Chondrocyte (in vitro differentiated cells): ENCODE measurements around the gene ID2. TPM values are rescaled to one million over a fixed set of nuclear protein-coding genes. Genes with fewer than 3 reads are reported as not detected.

Experiments used
- DNase-seq: peaks from one replicate; pipeline ENCODE4 v3.0.0; 2021; ENCODE audit warnings: mixed read lengths, low spot score
- H3K27ac Mint-ChIP-seq: one replicate; pipeline ENCODE4 v1.8.0; 2021; ENCODE audit warnings: mild to moderate bottlenecking, moderate library complexity, mixed read lengths; ENCODE audit not compliant: unreplicated experiment
- H3K27me3 Mint-ChIP-seq: 2 replicates; pipeline ENCODE4 v1.8.0; 2021; ENCODE audit warnings: low read depth, mixed read lengths
- H3K36me3 Mint-ChIP-seq: 2 replicates; pipeline ENCODE4 v1.8.0; 2021; ENCODE audit warnings: low read depth, mixed read lengths
- H3K4me1 Mint-ChIP-seq: 2 replicates; pipeline ENCODE4 v1.8.0; 2021; ENCODE audit warnings: low read depth, mild to moderate bottlenecking, mixed read lengths
- H3K4me3 Mint-ChIP-seq: one replicate; pipeline ENCODE4 v1.8.0; 2021; ENCODE audit warnings: mild to moderate bottlenecking, moderate library complexity, mixed read lengths; ENCODE audit not compliant: unreplicated experiment
- H3K9me3 Mint-ChIP-seq: 2 replicates; pipeline ENCODE4 v1.8.0; 2021; ENCODE audit warnings: low read depth, mixed read lengths
- CTCF ChIP-seq: fragments of 200-600 bp; sonication (generic); IDR thresholded peaks from 2 replicates; pipeline ENCODE4 v1.5.0; 2021; ENCODE audit warnings: antibody characterized with exemption, mild to moderate bottlenecking, moderate library complexity
- total RNA-seq: library from RNA; stranded (reverse); gene quantifications from 3 replicates; pipeline ENCODE4 v1.2.1, GENCODE V29; 2021

The ID2 gene
- total RNA-seq, 1 donor from 2014 or later = 23.1 TPM

GRCh38 chr2:8682719-8683667 lies 1.1 kb downstream of the ID2 start:
- peak overlapping the region; percentile 95 for H3K4me3 Mint-ChIP-seq
- H3K4me1 Mint-ChIP-seq = peaks cover 42% of the 10 kb centered on the region
- H3K36me3 Mint-ChIP-seq = no peaks in the 10 kb centered on the region
- peak overlapping the region; percentile 83 for H3K27ac Mint-ChIP-seq
- no peak for DNase-seq
- H3K27me3 Mint-ChIP-seq = no peaks in the 10 kb centered on the region
- TF ChIP-seq CTCF = peak; percentile 23
- H3K9me3 Mint-ChIP-seq = no peaks in the 10 kb centered on the region

- H3K4me1 Mint-ChIP-seq = peaks cover 33% of the 10 kb centered on the region
- no peak for DNase-seq
- H3K9me3 Mint-ChIP-seq = no peaks in the 10 kb centered on the region
- H3K4me3 Mint-ChIP-seq = peak overlapping the region; percentile 74
- TF ChIP-seq CTCF = no peak
- H3K27me3 Mint-ChIP-seq = no peaks in the 10 kb centered on the region
- no peaks in the 10 kb centered on the region for H3K36me3 Mint-ChIP-seq
- peak overlapping the region; percentile 75 for H3K27ac Mint-ChIP-seq
Observed at GRCh38 chr2:8684540-8684877, 2.7 kb downstream of the ID2 start.

- Mint-ChIP-seq H3K9me3 (no peaks in the 10 kb centered on the region), H3K27me3 (no peaks in the 10 kb centered on the region), H3K27ac (peak overlapping the region; percentile 75), H3K4me3 (peak overlapping the region; percentile 74), H3K36me3 (no peaks in the 10 kb centered on the region), H3K4me1 (peaks cover 28% of the 10 kb centered on the region)
- DNase-seq = peak; percentile 90
- TF ChIP-seq CTCF = no peak
Observed at GRCh38 chr2:8684878-8685696, 3.2 kb downstream of the ID2 start.

- Mint-ChIP-seq H3K36me3 (no peaks in the 10 kb centered on the region), H3K4me3 (no peak overlapping the region), H3K27ac (no peak overlapping the region), H3K9me3 (no peaks in the 10 kb centered on the region), H3K4me1 (peaks cover 20% of the 10 kb centered on the region), H3K27me3 (no peaks in the 10 kb centered on the region)
- no peak for DNase-seq
- TF ChIP-seq CTCF = peak; percentile 100
Observed at GRCh38 chr2:8685697-8686358, 4.0 kb downstream of the ID2 start.
